ENCODE data around the gene TEX35.

DNA sequence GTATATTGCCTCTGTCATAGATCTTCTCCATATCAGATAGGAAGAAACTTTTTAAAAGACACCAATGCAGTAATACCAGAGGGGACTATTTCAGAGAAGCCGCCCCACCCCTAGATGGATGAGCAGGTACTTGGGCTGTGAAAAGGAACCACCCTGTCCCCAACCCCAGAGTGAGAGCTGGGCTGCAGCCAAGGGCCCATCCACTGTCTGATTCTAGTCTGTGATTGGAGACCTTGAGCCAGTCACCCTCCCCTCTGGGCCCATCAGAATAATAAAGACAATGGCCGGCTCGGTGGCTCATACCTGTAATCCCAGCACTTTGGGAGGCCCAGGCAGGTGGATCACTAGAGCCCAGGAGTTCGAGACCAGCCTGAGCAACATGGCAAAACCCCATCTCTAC lies 21.2 kb upstream of the TEX35 start:
- TF ChIP-seq, protein P1, sequence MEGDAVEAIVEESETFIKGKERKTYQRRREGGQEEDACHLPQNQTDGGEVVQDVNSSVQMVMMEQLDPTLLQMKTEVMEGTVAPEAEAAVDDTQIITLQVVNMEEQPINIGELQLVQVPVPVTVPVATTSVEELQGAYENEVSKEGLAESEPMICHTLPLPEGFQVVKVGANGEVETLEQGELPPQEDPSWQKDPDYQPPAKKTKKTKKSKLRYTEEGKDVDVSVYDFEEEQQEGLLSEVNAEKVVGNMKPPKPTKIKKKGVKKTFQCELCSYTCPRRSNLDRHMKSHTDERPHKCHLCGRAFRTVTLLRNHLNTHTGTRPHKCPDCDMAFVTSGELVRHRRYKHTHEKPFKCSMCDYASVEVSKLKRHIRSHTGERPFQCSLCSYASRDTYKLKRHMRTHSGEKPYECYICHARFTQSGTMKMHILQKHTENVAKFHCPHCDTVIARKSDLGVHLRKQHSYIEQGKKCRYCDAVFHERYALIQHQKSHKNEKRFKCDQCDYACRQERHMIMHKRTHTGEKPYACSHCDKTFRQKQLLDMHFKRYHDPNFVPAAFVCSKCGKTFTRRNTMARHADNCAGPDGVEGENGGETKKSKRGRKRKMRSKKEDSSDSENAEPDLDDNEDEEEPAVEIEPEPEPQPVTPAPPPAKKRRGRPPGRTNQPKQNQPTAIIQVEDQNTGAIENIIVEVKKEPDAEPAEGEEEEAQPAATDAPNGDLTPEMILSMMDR (IDR thresholded peaks at IDR 0.05 in 2 of 3, conservative IDR thresholded peaks at IDR 0.05 in 1 of 3; ENCODE audit: control insufficient read depth in 2 of 3, extremely low read depth in 1 of 3, insufficient read depth in 1 of 3, low read depth in 3 of 3, low read length in 3 of 3): no peak
- TF ChIP-seq, protein P2, sequence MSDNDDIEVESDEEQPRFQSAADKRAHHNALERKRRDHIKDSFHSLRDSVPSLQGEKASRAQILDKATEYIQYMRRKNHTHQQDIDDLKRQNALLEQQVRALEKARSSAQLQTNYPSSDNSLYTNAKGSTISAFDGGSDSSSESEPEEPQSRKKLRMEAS (IDR thresholded peaks at IDR 0.05; ENCODE audit: low read depth, low read length): no peak
- TF ChIP-seq TCF3 (IDR thresholded peaks at IDR 0.05; ENCODE audit: borderline replicate concordance, insufficient read depth, low read depth, low read length) (no peak), TAF1 (IDR thresholded peaks at IDR 0.05; ENCODE audit: borderline replicate concordance, low read depth, low read length) (no peak), MYC (IDR thresholded peaks at IDR 0.05; ENCODE audit: insufficient read depth, insufficient read length, insufficient replicate concordance, low read length, severe bottlenecking) (no peak), HDAC2 (IDR thresholded peaks at IDR 0.05) (no peak), RAD21 (IDR thresholded peaks at IDR 0.05; ENCODE audit: insufficient read depth, low read depth, low read length) (no peak), YY1 (IDR thresholded peaks at IDR 0.05; ENCODE audit: low read depth, low read length) (no peak), SMC3 (IDR thresholded peaks at IDR 0.05; ENCODE audit: borderline replicate concordance, low read length) (no peak)
- TF ChIP-seq, protein P3, sequence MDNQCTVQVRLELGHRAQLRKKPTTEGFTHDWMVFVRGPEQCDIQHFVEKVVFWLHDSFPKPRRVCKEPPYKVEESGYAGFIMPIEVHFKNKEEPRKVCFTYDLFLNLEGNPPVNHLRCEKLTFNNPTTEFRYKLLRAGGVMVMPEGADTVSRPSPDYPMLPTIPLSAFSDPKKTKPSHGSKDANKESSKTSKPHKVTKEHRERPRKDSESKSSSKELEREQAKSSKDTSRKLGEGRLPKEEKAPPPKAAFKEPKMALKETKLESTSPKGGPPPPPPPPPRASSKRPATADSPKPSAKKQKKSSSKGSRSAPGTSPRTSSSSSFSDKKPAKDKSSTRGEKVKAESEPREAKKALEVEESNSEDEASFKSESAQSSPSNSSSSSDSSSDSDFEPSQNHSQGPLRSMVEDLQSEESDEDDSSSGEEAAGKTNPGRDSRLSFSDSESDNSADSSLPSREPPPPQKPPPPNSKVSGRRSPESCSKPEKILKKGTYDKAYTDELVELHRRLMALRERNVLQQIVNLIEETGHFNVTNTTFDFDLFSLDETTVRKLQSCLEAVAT (IDR thresholded peaks at IDR 0.05): no peak
- TF ChIP-seq, protein P4, sequence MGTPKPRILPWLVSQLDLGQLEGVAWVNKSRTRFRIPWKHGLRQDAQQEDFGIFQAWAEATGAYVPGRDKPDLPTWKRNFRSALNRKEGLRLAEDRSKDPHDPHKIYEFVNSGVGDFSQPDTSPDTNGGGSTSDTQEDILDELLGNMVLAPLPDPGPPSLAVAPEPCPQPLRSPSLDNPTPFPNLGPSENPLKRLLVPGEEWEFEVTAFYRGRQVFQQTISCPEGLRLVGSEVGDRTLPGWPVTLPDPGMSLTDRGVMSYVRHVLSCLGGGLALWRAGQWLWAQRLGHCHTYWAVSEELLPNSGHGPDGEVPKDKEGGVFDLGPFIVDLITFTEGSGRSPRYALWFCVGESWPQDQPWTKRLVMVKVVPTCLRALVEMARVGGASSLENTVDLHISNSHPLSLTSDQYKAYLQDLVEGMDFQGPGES (IDR thresholded peaks at IDR 0.05): no peak

Measured in GM12878 (cell line).